Activated CD4-positive, alpha-beta T cell treated with anti-CD3 and anti-CD28 coated beads, Interleukin-2, amount 10 ng/mL, durations not matched to agents 24 days and 14 days (primary cell): ENCODE measurements around the gene THEM5. TPM values are rescaled to one million over a fixed set of nuclear protein-coding genes. Genes with fewer than 3 reads are reported as not detected.
"Not testable (repeated sequence)": the region's sequence is repeated elsewhere in the genome, so short reads cannot be mapped to it uniquely, and the experiment has no call there.

Source experiments
- DNase-seq: peaks from one replicate; pipeline ENCODE4 v3.0.0; 2022
- H3K27ac Mint-ChIP-seq: one replicate; pipeline ENCODE4 v1.8.0; 2022; ENCODE audit warnings: mild to moderate bottlenecking, mixed read lengths
- H3K27me3 Mint-ChIP-seq: one replicate; pipeline ENCODE4 v1.8.0; 2022; ENCODE audit warnings: mixed read lengths
- H3K36me3 Mint-ChIP-seq: one replicate; pipeline ENCODE4 v1.8.0; 2022; ENCODE audit warnings: low read depth, mild to moderate bottlenecking, mixed read lengths
- H3K4me1 Mint-ChIP-seq: one replicate; pipeline ENCODE4 v1.8.0; 2021; ENCODE audit warnings: mixed read lengths
- H3K4me3 Mint-ChIP-seq: one replicate; pipeline ENCODE4 v1.8.0; 2022; ENCODE audit warnings: mild to moderate bottlenecking, moderate library complexity, mixed read lengths
- H3K9me3 Mint-ChIP-seq: one replicate; pipeline ENCODE4 v1.8.0; 2021; ENCODE audit warnings: mixed read lengths
- intact Hi-C: fragments of 100-400 bp; cut with micrococcal nuclease; formaldehyde crosslinking; loops from one replicate; pipeline ENCODE4 v1.15.1; 2023
- total RNA-seq: library from RNA; stranded (reverse); gene quantifications from 2 replicates; pipeline ENCODE4 v1.2.3, GENCODE V29; 2022

THEM5 gene
- total RNA-seq, 1 donor from 2014 or later = not detected

GRCh38 chr1:151858886-151859665 is 5.6 kb upstream of the THEM5 start:
- no peaks in the 10 kb centered on the region for H3K36me3 Mint-ChIP-seq
- no peaks in the 10 kb centered on the region for H3K9me3 Mint-ChIP-seq
- peaks cover 4% of the 10 kb centered on the region for H3K27me3 Mint-ChIP-seq
- H3K4me1 Mint-ChIP-seq = no peaks in the 10 kb centered on the region
- H3K4me3 Mint-ChIP-seq = no peak overlapping the region
- no peak for DNase-seq
- intact Hi-C loops = no loop called here
- H3K27ac Mint-ChIP-seq = no peak overlapping the region

- intact Hi-C loops = no loop called here
- Mint-ChIP-seq H3K4me3 (no peak overlapping the region), H3K27ac (no peak overlapping the region), H3K36me3 (no peaks in the 10 kb centered on the region), H3K4me1 (no peaks in the 10 kb centered on the region), H3K9me3 (no peaks in the 10 kb centered on the region), H3K27me3 (peaks cover 4% of the 10 kb centered on the region)
- DNase-seq = no peak
Measured at GRCh38 chr1:151858030-151858746, 4.7 kb upstream of the THEM5 start.

- intact Hi-C loops = no loop called here
Measured at GRCh38 chr1:151855933-151856332, 2.4 kb upstream of the THEM5 start.

GRCh38 chr1:151855516-151855915 is 2.0 kb upstream of the THEM5 start:
- DNase-seq, H3K27me3 Mint-ChIP-seq, H3K4me3 Mint-ChIP-seq, H3K4me1 Mint-ChIP-seq, H3K27ac Mint-ChIP-seq, intact Hi-C loops, H3K9me3 Mint-ChIP-seq, H3K36me3 Mint-ChIP-seq: not testable (repeated sequence)

More at GRCh38 chr1:151855933-151856332, 2.4 kb upstream of the THEM5 start:
- Mint-ChIP-seq H3K27me3 (no peaks in the 10 kb centered on the region), H3K27ac (no peak overlapping the region), H3K4me3 (no peak overlapping the region), H3K36me3 (no peaks in the 10 kb centered on the region), H3K4me1 (no peaks in the 10 kb centered on the region), H3K9me3 (no peaks in the 10 kb centered on the region)
- no peak for DNase-seq

GRCh38 chr1:151854658-151855057 is 1.1 kb upstream of the THEM5 start:
- no peaks in the 10 kb centered on the region for H3K36me3 Mint-ChIP-seq

GRCh38 chr1:151852733-151853132 is 779 bp downstream of the THEM5 start:
- Mint-ChIP-seq H3K4me3 (no peak overlapping the region), H3K27ac (no peak overlapping the region), H3K4me1 (no peaks in the 10 kb centered on the region), H3K36me3 (peaks cover 2% of the 10 kb centered on the region), H3K27me3 (no peaks in the 10 kb centered on the region), H3K9me3 (no peaks in the 10 kb centered on the region)
- intact Hi-C loops = no loop called here
- no peak for DNase-seq

More at GRCh38 chr1:151854658-151855057, 1.1 kb upstream of the THEM5 start:
- Mint-ChIP-seq H3K27ac (no peak overlapping the region), H3K4me1 (no peaks in the 10 kb centered on the region), H3K4me3 (no peak overlapping the region), H3K27me3 (no peaks in the 10 kb centered on the region), H3K9me3 (no peaks in the 10 kb centered on the region)
- intact Hi-C loops = no loop called here
- no peak for DNase-seq

- Mint-ChIP-seq H3K36me3 (peaks cover 3% of the 10 kb centered on the region), H3K4me3 (no peak overlapping the region), H3K27me3 (no peaks in the 10 kb centered on the region), H3K27ac (no peak overlapping the region), H3K9me3 (no peaks in the 10 kb centered on the region), H3K4me1 (no peaks in the 10 kb centered on the region)
- intact Hi-C loops = no loop called here
- DNase-seq = no peak
Measured at GRCh38 chr1:151851886-151852285, 1.6 kb downstream of the THEM5 start.

- Mint-ChIP-seq H3K9me3 (no peaks in the 10 kb centered on the region), H3K4me1 (peaks cover 9% of the 10 kb centered on the region), H3K36me3 (peaks cover 16% of the 10 kb centered on the region), H3K27ac (no peak overlapping the region), H3K4me3 (no peak overlapping the region), H3K27me3 (no peaks in the 10 kb centered on the region)
- intact Hi-C loops = no loop called here
- no peak for DNase-seq
Measured at GRCh38 chr1:151849871-151850270, 3.6 kb downstream of the THEM5 start.

- intact Hi-C loops = no loop called here
- no peak for DNase-seq
- Mint-ChIP-seq H3K27me3 (no peaks in the 10 kb centered on the region), H3K9me3 (no peaks in the 10 kb centered on the region), H3K4me3 (no peak overlapping the region), H3K4me1 (peaks cover 13% of the 10 kb centered on the region), H3K36me3 (peaks cover 22% of the 10 kb centered on the region), H3K27ac (no peak overlapping the region)
Measured at GRCh38 chr1:151849126-151849525, 4.4 kb downstream of the THEM5 start.

GRCh38 chr1:151847867-151848596 is 5.5 kb downstream of the THEM5 start:
- intact Hi-C loops = no loop called here
- peaks cover 28% of the 10 kb centered on the region for H3K36me3 Mint-ChIP-seq
- H3K9me3 Mint-ChIP-seq = no peaks in the 10 kb centered on the region
- peaks cover 13% of the 10 kb centered on the region for H3K4me1 Mint-ChIP-seq
- peak overlapping the region; percentile 34 for H3K27ac Mint-ChIP-seq
- H3K27me3 Mint-ChIP-seq = no peaks in the 10 kb centered on the region
- no peak for DNase-seq
- no peak overlapping the region for H3K4me3 Mint-ChIP-seq

- no peak for DNase-seq
- Mint-ChIP-seq H3K9me3 (no peaks in the 10 kb centered on the region), H3K4me1 (peaks cover 16% of the 10 kb centered on the region), H3K27me3 (no peaks in the 10 kb centered on the region), H3K27ac (peak overlapping the region; percentile 67), H3K36me3 (peaks cover 34% of the 10 kb centered on the region), H3K4me3 (peak overlapping the region; percentile 11)
- intact Hi-C loops = no loop called here
Measured at GRCh38 chr1:151846686-151847237, 6.8 kb downstream of the THEM5 start.

- Mint-ChIP-seq H3K4me1 (peaks cover 19% of the 10 kb centered on the region), H3K9me3 (no peaks in the 10 kb centered on the region), H3K27ac (peak overlapping the region; percentile 67), H3K4me3 (peak overlapping the region; percentile 11), H3K27me3 (no peaks in the 10 kb centered on the region), H3K36me3 (peaks cover 39% of the 10 kb centered on the region)
- intact Hi-C loops = no loop called here
- DNase-seq = no peak
Measured at GRCh38 chr1:151846062-151846568, 7.4 kb downstream of the THEM5 start.

- H3K4me1 Mint-ChIP-seq = peaks cover 37% of the 10 kb centered on the region
- H3K27ac Mint-ChIP-seq = no peak overlapping the region
- H3K9me3 Mint-ChIP-seq = no peaks in the 10 kb centered on the region
- intact Hi-C loops = no loop called here
- DNase-seq = no peak
- no peaks in the 10 kb centered on the region for H3K27me3 Mint-ChIP-seq
- peaks cover 41% of the 10 kb centered on the region for H3K36me3 Mint-ChIP-seq
- no peak overlapping the region for H3K4me3 Mint-ChIP-seq
Measured at GRCh38 chr1:151843398-151843797, 10.1 kb downstream of the THEM5 start.
